ENCODE results near the gene SEMA5A.
A peak's percentile ranks its signal among the peaks of the same experiment; 100 is the strongest.

The SEMA5A gene

DNA sequence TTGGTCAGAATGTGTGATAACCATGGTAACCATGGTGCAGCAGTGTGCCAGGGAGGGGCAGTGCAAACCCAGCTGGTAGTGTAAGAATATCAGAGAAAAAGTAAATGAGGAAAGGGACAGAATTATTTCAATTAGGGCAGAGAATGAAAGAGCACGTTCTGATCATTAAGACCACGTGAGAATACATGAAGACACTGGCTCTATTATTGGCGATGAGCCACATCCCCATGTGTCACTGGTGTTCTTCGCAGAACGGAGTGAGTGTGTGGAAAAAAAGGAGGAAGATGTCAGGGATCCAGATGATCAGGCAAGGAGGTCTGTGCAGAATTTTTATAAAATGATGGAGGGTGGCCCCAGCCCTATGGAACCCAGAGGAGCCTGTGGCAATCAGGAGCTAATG lies 315.5 kb downstream of the SEMA5A start:
- no peak overlapping the region for H3K9ac ChIP-seq (ENCODE audit: low read depth, low read length, poor library complexity)
- no peak overlapping the region for H2BK120ac ChIP-seq (ENCODE audit: low read depth, low read length)
- H3K14ac ChIP-seq (ENCODE audit: low read length): no peak overlapping the region
- no peak overlapping the region for H3K18ac ChIP-seq (ENCODE audit: low read length)
- peaks cover 0 to 9% of the 10 kb centered on the region in 2 donors for H3K36me3 ChIP-seq (replicated peaks in 1 of 2; ENCODE audit: control insufficient read depth in 2 of 2, insufficient read depth in 2 of 2, low read length in 2 of 2)
- H2BK12ac ChIP-seq (ENCODE audit: low read length): no peak overlapping the region
- H3K4me2 ChIP-seq (ENCODE audit: insufficient read depth, low read length, poor library complexity, severe bottlenecking): no peak overlapping the region
- no peak overlapping the region for H2BK5ac ChIP-seq (ENCODE audit: low read length)
- H2AK5ac ChIP-seq (ENCODE audit: low read depth, low read length): no peak overlapping the region
- DNase-seq (ENCODE audit: low spot score): no peak
- WGBS, 2 donors (ENCODE audit: extremely low coverage in 2 of 2, insufficient read length in 2 of 2, insufficient replicate concordance in 1 of 2): no CpG with 5 or more reads among the region's 5 CpGs
- no peak overlapping the region for H2AFZ ChIP-seq (ENCODE audit: low read length)
- H3K4me3 ChIP-seq (ENCODE audit: low read length in 2 of 2): no peak overlapping the region
- H2BK15ac ChIP-seq (ENCODE audit: low read length): no peak overlapping the region
- H3K9me3 ChIP-seq (replicated peaks in 1 of 2; ENCODE audit: control insufficient read depth in 2 of 2, insufficient read depth in 1 of 2, low read depth in 1 of 2, low read length in 2 of 2): no peaks in the 10 kb centered on the region
- H3K27me3 ChIP-seq (ENCODE audit: control insufficient read depth in 3 of 3, insufficient read depth in 3 of 3, low read depth in 1 of 3, low read length in 3 of 3): no peaks in the 10 kb centered on the region
- no peak overlapping the region for H3K4ac ChIP-seq (ENCODE audit: low read length)
- H3K27ac ChIP-seq (replicated peaks; ENCODE audit: low read length): no peak overlapping the region
- no peaks in the 10 kb centered on the region for H3K79me1 ChIP-seq (ENCODE audit: low read depth, low read length)
- H4K8ac ChIP-seq (ENCODE audit: low read depth, low read length): no peak overlapping the region
- no peak overlapping the region for H4K91ac ChIP-seq (ENCODE audit: low read depth, low read length, poor library complexity)
- H3K23ac ChIP-seq (ENCODE audit: low read depth, low read length, poor library complexity): no peak overlapping the region
- H3K4me1 ChIP-seq (ENCODE audit: control insufficient read depth in 2 of 2, insufficient read depth in 1 of 2, low read depth in 1 of 2, low read length in 2 of 2): peaks cover 5 to 11% of the 10 kb centered on the region in 2 donors

GRCh38 chr5:9226016-9226536 lies 319.8 kb downstream of the SEMA5A start:
- Histone ChIP-seq H2AFZ (ENCODE audit: low read length) (no peak overlapping the region), H3K27me3 (ENCODE audit: control insufficient read depth in 3 of 3, insufficient read depth in 3 of 3, low read depth in 1 of 3, low read length in 3 of 3) (no peaks in the 10 kb centered on the region), H3K79me1 (ENCODE audit: low read depth, low read length) (no peaks in the 10 kb centered on the region), H3K14ac (ENCODE audit: low read length) (no peak overlapping the region), H3K23ac (ENCODE audit: low read depth, low read length, poor library complexity) (no peak overlapping the region), H3K4ac (ENCODE audit: low read length) (no peak overlapping the region), H2BK12ac (ENCODE audit: low read length) (no peak overlapping the region), H3K9me3 (replicated peaks in 1 of 2; ENCODE audit: control insufficient read depth in 2 of 2, insufficient read depth in 1 of 2, low read depth in 1 of 2, low read length in 2 of 2) (peaks cover 6% of the 10 kb centered on the region in 2 donors), H2BK15ac (ENCODE audit: low read length) (no peak overlapping the region), H2BK5ac (ENCODE audit: low read length) (no peak overlapping the region), H3K9ac (ENCODE audit: low read depth, low read length, poor library complexity) (no peak overlapping the region), H3K36me3 (replicated peaks in 1 of 2; ENCODE audit: control insufficient read depth in 2 of 2, insufficient read depth in 2 of 2, low read length in 2 of 2) (peaks cover 0 to 14% of the 10 kb centered on the region in 2 donors), H3K4me3 (ENCODE audit: low read length in 2 of 2) (no peak overlapping the region), H3K4me1 (ENCODE audit: control insufficient read depth in 2 of 2, insufficient read depth in 1 of 2, low read depth in 1 of 2, low read length in 2 of 2) (peaks cover 11 to 15% of the 10 kb centered on the region in 2 donors), H4K91ac (ENCODE audit: low read depth, low read length, poor library complexity) (no peak overlapping the region), H3K27ac (replicated peaks; ENCODE audit: low read length) (no peak overlapping the region), H2AK5ac (ENCODE audit: low read depth, low read length) (no peak overlapping the region), H3K18ac (ENCODE audit: low read length) (no peak overlapping the region), H2BK120ac (ENCODE audit: low read depth, low read length) (no peak overlapping the region), H4K8ac (ENCODE audit: low read depth, low read length) (no peak overlapping the region), H3K4me2 (ENCODE audit: insufficient read depth, low read length, poor library complexity, severe bottlenecking) (no peak overlapping the region)
- no CpG with 5 or more reads among the region's 2 CpGs for WGBS, 2 donors (ENCODE audit: extremely low coverage in 2 of 2, insufficient read length in 2 of 2, insufficient replicate concordance in 1 of 2)
- no peak for DNase-seq (ENCODE audit: low spot score)

GRCh38 chr5:9222054-9222976 lies 323.6 kb downstream of the SEMA5A start:
- Histone ChIP-seq H3K18ac (ENCODE audit: low read length) (peak overlapping the region; percentile 58), H4K91ac (ENCODE audit: low read depth, low read length, poor library complexity) (no peak overlapping the region), H3K4me3 (ENCODE audit: low read length in 2 of 2) (no peak overlapping the region), H3K27ac (replicated peaks; ENCODE audit: low read length) (peak overlapping the region; percentile 22), H3K4ac (ENCODE audit: low read length) (no peak overlapping the region), H2AFZ (ENCODE audit: low read length) (peak overlapping the region; percentile 26), H3K36me3 (replicated peaks in 1 of 2; ENCODE audit: control insufficient read depth in 2 of 2, insufficient read depth in 2 of 2, low read length in 2 of 2) (peaks cover 0 to 20% of the 10 kb centered on the region in 2 donors), H3K4me1 (ENCODE audit: control insufficient read depth in 2 of 2, insufficient read depth in 1 of 2, low read depth in 1 of 2, low read length in 2 of 2) (peaks cover 6 to 15% of the 10 kb centered on the region in 2 donors), H2BK15ac (ENCODE audit: low read length) (no peak overlapping the region), H3K79me1 (ENCODE audit: low read depth, low read length) (no peaks in the 10 kb centered on the region), H2BK12ac (ENCODE audit: low read length) (no peak overlapping the region), H2BK120ac (ENCODE audit: low read depth, low read length) (no peak overlapping the region), H3K9ac (ENCODE audit: low read depth, low read length, poor library complexity) (no peak overlapping the region), H3K4me2 (ENCODE audit: insufficient read depth, low read length, poor library complexity, severe bottlenecking) (no peak overlapping the region), H3K23ac (ENCODE audit: low read depth, low read length, poor library complexity) (no peak overlapping the region), H3K14ac (ENCODE audit: low read length) (no peak overlapping the region), H2AK5ac (ENCODE audit: low read depth, low read length) (no peak overlapping the region), H2BK5ac (ENCODE audit: low read length) (no peak overlapping the region), H3K9me3 (replicated peaks in 1 of 2; ENCODE audit: control insufficient read depth in 2 of 2, insufficient read depth in 1 of 2, low read depth in 1 of 2, low read length in 2 of 2) (peaks cover 6 to 9% of the 10 kb centered on the region in 2 donors), H4K8ac (ENCODE audit: low read depth, low read length) (no peak overlapping the region), H3K27me3 (ENCODE audit: control insufficient read depth in 3 of 3, insufficient read depth in 3 of 3, low read depth in 1 of 3, low read length in 3 of 3) (no peaks in the 10 kb centered on the region)
- no CpG with 5 or more reads among the region's 7 CpGs for WGBS, 2 donors (ENCODE audit: extremely low coverage in 2 of 2, insufficient read length in 2 of 2, insufficient replicate concordance in 1 of 2)
- DNase-seq (ENCODE audit: low spot score): no peak

- Histone ChIP-seq H2BK15ac (ENCODE audit: low read length) (no peak overlapping the region), H4K91ac (ENCODE audit: low read depth, low read length, poor library complexity) (no peak overlapping the region), H3K4me1 (ENCODE audit: control insufficient read depth in 2 of 2, insufficient read depth in 1 of 2, low read depth in 1 of 2, low read length in 2 of 2) (peaks cover 6 to 15% of the 10 kb centered on the region in 2 donors), H3K27me3 (ENCODE audit: control insufficient read depth in 3 of 3, insufficient read depth in 3 of 3, low read depth in 1 of 3, low read length in 3 of 3) (no peaks in the 10 kb centered on the region), H3K36me3 (replicated peaks in 1 of 2; ENCODE audit: control insufficient read depth in 2 of 2, insufficient read depth in 2 of 2, low read length in 2 of 2) (peaks cover 0 to 13% of the 10 kb centered on the region in 2 donors), H3K14ac (ENCODE audit: low read length) (no peak overlapping the region), H3K9ac (ENCODE audit: low read depth, low read length, poor library complexity) (no peak overlapping the region), H3K4me2 (ENCODE audit: insufficient read depth, low read length, poor library complexity, severe bottlenecking) (no peak overlapping the region), H2BK120ac (ENCODE audit: low read depth, low read length) (no peak overlapping the region), H3K23ac (ENCODE audit: low read depth, low read length, poor library complexity) (no peak overlapping the region), H2BK5ac (ENCODE audit: low read length) (no peak overlapping the region), H3K79me1 (ENCODE audit: low read depth, low read length) (no peaks in the 10 kb centered on the region), H3K9me3 (replicated peaks in 1 of 2; ENCODE audit: control insufficient read depth in 2 of 2, insufficient read depth in 1 of 2, low read depth in 1 of 2, low read length in 2 of 2) (peaks cover 9 to 13% of the 10 kb centered on the region in 2 donors), H2AK5ac (ENCODE audit: low read depth, low read length) (no peak overlapping the region), H3K4ac (ENCODE audit: low read length) (no peak overlapping the region), H2AFZ (ENCODE audit: low read length) (no peak overlapping the region), H4K8ac (ENCODE audit: low read depth, low read length) (no peak overlapping the region), H3K4me3 (ENCODE audit: low read length in 2 of 2) (no peak overlapping the region), H3K18ac (ENCODE audit: low read length) (no peak overlapping the region), H2BK12ac (ENCODE audit: low read length) (no peak overlapping the region), H3K27ac (replicated peaks; ENCODE audit: low read length) (no peak overlapping the region)
- WGBS, 2 donors (ENCODE audit: extremely low coverage in 2 of 2, insufficient read length in 2 of 2, insufficient replicate concordance in 1 of 2): no CpG with 5 or more reads among the region's 4 CpGs
- DNase-seq (ENCODE audit: low spot score): no peak
These were observed 327.5 kb downstream of the SEMA5A start for GRCh38 chr5:9218358-9218757.
